Testis (tissue), 2 donors: ENCODE measurements around the gene BUB1B.
"Not testable (repeated sequence)": the region's sequence is repeated elsewhere in the genome, so short reads cannot be mapped to it uniquely, and the experiment has no call there.

Experiments
- CTCF ChIP-seq, 3 experiments: fragments of 450-650 bp in 2 of 3; fragments of 200-600 bp in 1 of 3; sonication (generic) in 1 of 3; IDR thresholded peaks; one replicate each; pipeline ENCODE4 v1.5.1; 2016 to 2019; ENCODE audit warnings: antibody characterized with exemption in 3 of 3, mild to moderate bottlenecking in 2 of 3, moderate library complexity in 1 of 3
- POLR2A ChIP-seq: fragments of 450-650 bp; IDR thresholded peaks from one replicate; pipeline ENCODE4 v1.6.1; 2017; ENCODE audit warnings: antibody characterized with exemption, mild to moderate bottlenecking, moderate library complexity

DNA sequence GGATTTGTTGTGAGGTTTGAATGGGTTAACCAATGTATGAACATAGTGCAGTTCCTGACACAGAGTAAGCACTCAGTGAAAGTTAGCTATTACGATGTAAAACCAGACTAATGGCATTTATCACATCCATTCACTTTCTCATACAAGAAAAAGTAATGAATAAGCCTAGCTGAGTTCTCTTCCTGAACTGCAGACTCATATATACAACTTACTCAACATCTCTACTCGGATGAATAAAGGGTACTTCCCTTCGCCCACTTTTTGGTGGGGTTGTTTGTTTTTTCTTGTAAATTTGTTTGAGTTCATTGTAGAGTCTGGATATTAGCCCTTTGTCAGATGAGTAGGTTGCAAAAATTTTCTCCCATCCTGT is 22.7 kb upstream of the BUB1B start:
- not testable (repeated sequence) for TF ChIP-seq CTCF (IDR thresholded peaks at IDR 0.05); POLR2A
